ENCODE data around the gene PAWR.

PAWR gene

DNA sequence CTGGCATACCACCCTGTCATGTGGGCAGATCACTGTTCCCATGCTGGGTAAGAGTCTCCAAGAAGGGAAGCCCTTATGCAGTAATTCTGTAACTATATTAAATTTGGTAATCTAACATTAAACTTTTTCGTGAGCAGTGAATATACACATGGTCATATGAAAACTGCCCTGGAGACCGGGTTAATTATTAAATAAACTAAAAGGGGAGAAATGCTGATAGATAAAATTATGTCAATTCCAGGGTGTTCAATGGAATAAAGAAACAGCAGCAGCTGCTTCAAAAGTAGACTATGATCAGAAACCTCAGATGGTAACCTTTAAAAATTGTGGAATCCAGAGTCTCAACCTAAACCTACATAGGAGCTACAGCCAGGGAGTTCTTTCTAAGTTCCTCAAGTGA lies 100.0 kb downstream of the PAWR start:
- POLR2A ChIA-PET, result no interaction called here
- no peak for DNase-seq (ENCODE audit: low read depth, low spot score)
- TF ChIP-seq, protein P1, sequence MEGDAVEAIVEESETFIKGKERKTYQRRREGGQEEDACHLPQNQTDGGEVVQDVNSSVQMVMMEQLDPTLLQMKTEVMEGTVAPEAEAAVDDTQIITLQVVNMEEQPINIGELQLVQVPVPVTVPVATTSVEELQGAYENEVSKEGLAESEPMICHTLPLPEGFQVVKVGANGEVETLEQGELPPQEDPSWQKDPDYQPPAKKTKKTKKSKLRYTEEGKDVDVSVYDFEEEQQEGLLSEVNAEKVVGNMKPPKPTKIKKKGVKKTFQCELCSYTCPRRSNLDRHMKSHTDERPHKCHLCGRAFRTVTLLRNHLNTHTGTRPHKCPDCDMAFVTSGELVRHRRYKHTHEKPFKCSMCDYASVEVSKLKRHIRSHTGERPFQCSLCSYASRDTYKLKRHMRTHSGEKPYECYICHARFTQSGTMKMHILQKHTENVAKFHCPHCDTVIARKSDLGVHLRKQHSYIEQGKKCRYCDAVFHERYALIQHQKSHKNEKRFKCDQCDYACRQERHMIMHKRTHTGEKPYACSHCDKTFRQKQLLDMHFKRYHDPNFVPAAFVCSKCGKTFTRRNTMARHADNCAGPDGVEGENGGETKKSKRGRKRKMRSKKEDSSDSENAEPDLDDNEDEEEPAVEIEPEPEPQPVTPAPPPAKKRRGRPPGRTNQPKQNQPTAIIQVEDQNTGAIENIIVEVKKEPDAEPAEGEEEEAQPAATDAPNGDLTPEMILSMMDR (IDR thresholded peaks at IDR 0.05; ENCODE audit: insufficient read depth, low read length, missing control alignments), result no peak
- CTCF ChIA-PET, result no interaction called here
- H3K4me3 ChIP-seq (ENCODE audit: low read depth, low read length), result no peak overlapping the region

DNA sequence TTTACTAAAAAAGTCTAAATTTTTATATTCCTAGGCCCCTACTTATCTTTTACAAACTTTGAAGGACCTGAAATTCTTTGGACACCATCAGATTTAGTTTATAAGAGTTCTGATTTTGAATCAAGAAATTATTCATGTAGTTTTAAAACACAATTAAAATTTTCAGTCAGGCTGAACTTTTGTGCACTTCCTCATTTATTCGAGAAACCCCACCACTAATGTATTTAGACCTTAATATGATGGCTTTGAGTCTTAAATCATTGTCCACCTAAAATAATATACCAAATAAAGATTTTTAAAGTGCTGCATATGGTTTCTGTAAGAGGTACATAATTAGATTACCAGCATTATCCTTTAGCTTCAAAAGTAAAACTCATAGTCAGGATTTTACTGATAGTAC lies 103.4 kb downstream of the PAWR start:
- TF ChIP-seq, protein P1 (IDR thresholded peaks at IDR 0.05; ENCODE audit: insufficient read depth, low read length, missing control alignments), result no peak
- ChIA-PET CTCF (interaction anchor here (0.8 kb wide), 1 partner anchor 150 kb away, joined by 4 read pairs; no protein-coding TSS in a partner anchor), POLR2A (no interaction called here)
- no peak overlapping the region for H3K4me3 ChIP-seq (ENCODE audit: low read depth, low read length)
- DNase-seq (ENCODE audit: low read depth, low spot score), result no peak

DNA sequence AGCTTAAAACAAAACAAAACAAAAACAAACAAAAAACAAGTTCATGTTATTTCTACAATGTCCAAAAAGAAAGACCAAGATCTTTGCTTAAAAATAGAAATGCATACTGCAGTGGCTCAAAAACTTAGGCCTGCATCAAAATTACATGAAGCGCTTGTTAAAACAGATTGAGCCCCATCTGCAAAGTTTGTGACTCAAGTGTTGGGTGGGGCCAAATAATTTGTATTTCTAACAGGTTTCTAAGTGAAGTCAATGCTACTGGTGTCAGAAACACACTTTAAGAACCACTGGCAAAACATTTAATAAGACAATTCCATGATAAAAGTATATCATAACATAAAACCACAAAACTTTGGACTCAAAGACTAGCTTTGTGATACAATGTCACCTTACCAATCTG lies 105.6 kb downstream of the PAWR start:
- H3K4me3 ChIP-seq (ENCODE audit: low read depth, low read length), result no peak overlapping the region
- POLR2A ChIA-PET, result interaction anchor here (0.8 kb wide), 1 partner anchor 102 kb away, joined by 3 read pairs; no protein-coding TSS in a partner anchor
- TF ChIP-seq, protein P1 (IDR thresholded peaks at IDR 0.05; ENCODE audit: insufficient read depth, low read length, missing control alignments), result no peak
- CTCF ChIA-PET, result interaction anchor here (1.4 to 1.5 kb wide), 2 partner anchors 14 to 38 kb away, joined by 3 to 4 read pairs; no protein-coding TSS in a partner anchor
- no peak for DNase-seq (ENCODE audit: low read depth, low spot score)

DNA sequence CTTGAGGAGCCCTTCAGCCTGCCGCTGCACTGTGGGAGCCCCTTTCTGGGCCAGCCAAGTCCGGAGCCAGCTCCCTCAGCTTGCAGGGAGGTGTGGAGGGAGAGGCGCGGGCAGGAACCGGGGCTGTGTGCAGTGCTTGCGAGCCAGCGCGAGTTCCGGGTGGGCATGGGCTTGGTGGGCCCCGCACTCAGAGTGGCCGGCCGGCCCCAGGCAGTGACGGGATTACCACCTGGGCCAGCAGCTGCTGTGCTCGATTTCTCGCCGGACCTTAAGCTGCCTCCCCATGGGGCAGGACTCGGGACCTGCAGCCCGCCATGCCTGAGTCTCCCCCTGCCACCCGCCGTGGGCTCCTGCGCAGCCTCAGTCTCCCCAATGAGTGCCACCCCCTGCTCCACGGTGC lies 116.9 kb downstream of the PAWR start:
- TF ChIP-seq, protein P1 (IDR thresholded peaks at IDR 0.05; ENCODE audit: insufficient read depth, low read length, missing control alignments), result no peak
- H3K4me3 ChIP-seq (ENCODE audit: low read depth, low read length), result no peak overlapping the region
- DNase-seq (ENCODE audit: low read depth, low spot score), result no peak
- POLR2A ChIA-PET, result no interaction called here
- CTCF ChIA-PET, result no interaction called here

DNA sequence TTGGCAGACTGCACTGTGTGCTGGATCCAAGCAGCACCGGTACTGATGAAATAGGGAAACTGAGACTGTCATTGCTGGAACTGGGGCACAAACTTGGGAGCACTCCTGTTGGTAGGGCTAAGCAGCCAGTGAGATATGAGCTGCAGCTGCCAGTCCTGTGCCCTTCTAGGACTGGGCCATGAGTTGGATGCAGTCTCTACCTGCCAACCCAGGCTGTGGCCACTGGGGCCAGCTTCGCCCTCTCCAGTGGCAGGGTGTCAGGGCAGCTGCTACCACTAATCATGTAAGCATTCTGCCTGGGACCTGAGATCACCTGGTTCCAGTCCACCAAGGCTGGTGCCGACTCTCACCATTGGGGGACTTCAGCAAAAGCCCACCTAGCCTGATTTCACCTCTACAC lies 121.1 kb downstream of the PAWR start:
- TF ChIP-seq, protein P1 (IDR thresholded peaks at IDR 0.05; ENCODE audit: insufficient read depth, low read length, missing control alignments), result no peak
- ChIA-PET CTCF (interaction anchor here (0.5 kb wide), 1 partner anchor 210 kb away, joined by 3 read pairs; no protein-coding TSS in a partner anchor), POLR2A (no interaction called here)
- H3K4me3 ChIP-seq (ENCODE audit: low read depth, low read length), result no peak overlapping the region
- DNase-seq (ENCODE audit: low read depth, low spot score), result no peak

DNA sequence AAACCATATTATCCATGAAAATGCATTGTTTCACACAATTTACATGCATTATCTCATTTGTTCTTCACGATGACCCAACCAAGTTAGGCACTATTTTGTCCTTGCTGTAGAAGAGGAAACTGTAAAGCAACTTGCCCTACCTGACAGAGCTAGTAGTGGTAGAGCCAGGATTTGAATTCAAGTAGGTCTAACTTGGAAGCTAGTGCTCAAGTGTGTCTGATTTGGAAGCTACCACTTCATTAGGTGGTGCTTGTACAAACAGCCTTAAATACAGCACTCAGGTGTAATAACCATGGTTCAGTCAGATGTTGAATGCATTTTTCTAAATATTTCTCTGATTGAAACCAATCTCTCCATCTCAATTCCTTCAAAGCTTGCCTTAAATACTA lies 123.6 kb downstream of the PAWR start:
- no peak overlapping the region for H3K4me3 ChIP-seq (ENCODE audit: low read depth, low read length)
- TF ChIP-seq, protein P1 (IDR thresholded peaks at IDR 0.05; ENCODE audit: insufficient read depth, low read length, missing control alignments), result no peak
- ChIA-PET CTCF (interaction anchor here (1.4 to 1.5 kb wide), 2 partner anchors 9 to 147 kb away, joined by 7 to 8 read pairs; no protein-coding TSS in a partner anchor), POLR2A (no interaction called here)
- DNase-seq (ENCODE audit: low read depth, low spot score), result no peak
